GM12891 (cell line): ENCODE measurements around the gene SORBS1.

ENCODE experiments used
- POLR2A ChIP-seq: IDR thresholded peaks from 2 replicates; pipeline ENCODE4 v1.6.1; 2011; ENCODE audit warnings: low read depth, low read length, control low read depth
- SPI1 ChIP-seq: IDR thresholded peaks from 2 replicates; pipeline ENCODE4 v1.6.1; 2011; ENCODE audit warnings: low read depth, low read length, control low read depth
- TAF1 ChIP-seq: IDR thresholded peaks from 2 replicates; pipeline ENCODE4 v1.6.1; 2011; ENCODE audit warnings: low read depth, low read length, control low read depth

- TF ChIP-seq POLR2A (no peak), SPI1 (no peak), TAF1 (no peak)
Measured at GRCh38 chr10:95373660-95374059, 187.5 kb downstream of the SORBS1 start.
